ENCODE data around the gene ABHD12. TPM values are rescaled to one million over a fixed set of nuclear protein-coding genes. Genes with fewer than 3 reads are reported as not detected.
"Not testable (repeated sequence)": the region's sequence is repeated elsewhere in the genome, so short reads cannot be mapped to it uniquely, and the experiment has no call there.

ABHD12 gene
- total RNA-seq, 1 donor from 2014 or later: 27.7 TPM

DNA sequence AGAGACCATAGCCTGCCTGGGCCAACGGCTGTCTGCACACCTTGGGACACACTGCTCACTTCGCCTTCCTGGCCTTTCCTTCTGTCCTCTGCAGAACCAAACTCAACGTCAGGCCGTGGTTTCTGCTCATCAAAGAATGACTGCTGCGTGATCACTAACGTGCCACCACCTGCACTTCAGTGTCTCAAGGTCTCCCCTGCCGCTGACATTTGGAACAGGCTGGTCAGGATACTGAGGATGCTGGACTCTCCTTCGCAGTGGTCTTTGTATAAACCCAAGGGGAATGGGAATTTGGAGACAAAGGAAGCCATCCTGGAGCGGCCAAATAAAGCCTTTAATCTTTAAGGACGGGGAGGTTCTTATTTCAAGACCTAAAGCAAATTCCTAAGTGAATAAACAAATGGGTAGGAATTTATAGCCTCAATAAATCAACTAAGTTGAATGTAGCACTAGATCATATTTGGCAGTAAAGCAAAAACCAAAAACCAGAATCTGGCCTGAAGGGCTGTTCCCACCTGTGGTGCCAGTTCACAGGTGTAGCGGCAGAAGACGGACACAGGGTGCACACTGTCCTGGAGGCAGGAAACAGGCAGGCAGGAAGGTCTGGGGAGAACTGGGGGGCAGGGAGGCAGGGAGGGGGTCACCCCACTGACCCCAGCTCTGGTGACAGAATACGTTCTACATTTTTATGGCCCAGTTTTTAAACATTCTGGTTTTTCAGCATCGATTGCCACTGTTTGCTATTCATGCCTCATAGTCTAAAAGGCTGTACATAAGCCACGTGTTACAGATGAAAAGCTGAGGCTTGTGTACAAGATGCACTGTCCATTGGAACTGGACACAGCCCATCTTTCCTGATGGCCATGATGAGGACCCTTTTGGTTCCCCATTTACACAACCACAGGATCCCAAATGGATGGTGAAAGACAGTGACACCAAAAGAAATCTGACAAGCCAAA, 36.6 kb downstream of the ABHD12 start:
- DNase-seq: no peak

- DNase-seq: no peak
Measured at GRCh38 chr20:25353353-25353746, 37.3 kb downstream of the ABHD12 start.

GRCh38 chr20:25352746-25353145, 37.9 kb downstream of the ABHD12 start:
- no peak for DNase-seq

DNA sequence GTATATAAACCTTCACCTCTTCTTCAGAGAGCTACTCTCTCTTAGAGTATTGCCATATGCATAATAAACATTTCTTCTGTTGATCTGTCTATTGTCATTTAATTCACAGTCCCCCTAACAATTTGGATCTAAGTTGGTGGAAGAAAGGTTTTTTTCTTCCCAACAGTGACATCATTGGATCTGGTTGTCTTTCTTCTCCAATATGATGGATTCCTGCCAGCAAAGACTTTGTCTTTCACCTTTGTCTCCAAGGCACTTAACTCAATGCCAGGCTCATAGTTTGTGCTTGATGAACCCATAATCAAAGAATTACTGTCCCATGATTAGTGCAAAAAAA, 39.6 kb downstream of the ABHD12 start:
- DNase-seq: no peak

DNA sequence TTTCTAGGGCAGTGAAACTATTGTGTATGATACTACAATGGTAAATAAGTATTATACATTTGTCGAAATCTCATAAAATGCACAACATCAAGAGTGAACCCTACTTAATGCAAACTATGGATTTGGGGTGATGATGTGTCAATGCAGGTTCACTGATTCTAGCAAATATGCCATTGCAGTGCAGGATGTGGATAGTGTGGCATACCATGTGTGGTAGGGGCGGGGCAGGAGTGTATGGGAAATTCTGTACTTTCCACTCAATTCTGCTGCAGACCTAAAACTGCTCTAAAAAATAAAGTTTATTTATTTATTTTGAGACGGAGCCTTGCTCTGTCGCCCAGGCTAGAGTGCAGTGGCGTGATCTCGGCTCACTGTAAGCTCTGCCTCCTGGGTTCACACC, 44.3 kb downstream of the ABHD12 start:
- no peak for DNase-seq

GRCh38 chr20:25345721-25346120, 44.9 kb downstream of the ABHD12 start:
- no peak for DNase-seq

DNA sequence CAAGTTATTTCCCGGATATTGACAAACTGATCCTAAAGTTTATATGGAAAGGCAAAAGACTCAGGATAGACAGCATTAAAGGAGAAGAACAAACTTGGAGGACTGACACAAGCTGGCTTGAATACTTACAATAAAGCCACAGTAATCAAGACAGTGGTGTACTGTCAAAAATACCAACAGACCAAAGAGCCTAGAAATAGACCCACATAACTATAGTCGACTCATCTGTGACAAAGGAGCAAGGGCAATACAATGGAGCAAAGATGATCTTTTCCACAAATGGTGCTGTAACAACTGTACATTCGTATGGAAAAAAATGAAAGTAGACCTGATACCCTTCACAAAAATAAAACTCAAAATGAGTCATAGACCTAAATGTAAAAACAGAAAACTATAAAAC, 46.0 kb downstream of the ABHD12 start:
- no peak for DNase-seq

DNA sequence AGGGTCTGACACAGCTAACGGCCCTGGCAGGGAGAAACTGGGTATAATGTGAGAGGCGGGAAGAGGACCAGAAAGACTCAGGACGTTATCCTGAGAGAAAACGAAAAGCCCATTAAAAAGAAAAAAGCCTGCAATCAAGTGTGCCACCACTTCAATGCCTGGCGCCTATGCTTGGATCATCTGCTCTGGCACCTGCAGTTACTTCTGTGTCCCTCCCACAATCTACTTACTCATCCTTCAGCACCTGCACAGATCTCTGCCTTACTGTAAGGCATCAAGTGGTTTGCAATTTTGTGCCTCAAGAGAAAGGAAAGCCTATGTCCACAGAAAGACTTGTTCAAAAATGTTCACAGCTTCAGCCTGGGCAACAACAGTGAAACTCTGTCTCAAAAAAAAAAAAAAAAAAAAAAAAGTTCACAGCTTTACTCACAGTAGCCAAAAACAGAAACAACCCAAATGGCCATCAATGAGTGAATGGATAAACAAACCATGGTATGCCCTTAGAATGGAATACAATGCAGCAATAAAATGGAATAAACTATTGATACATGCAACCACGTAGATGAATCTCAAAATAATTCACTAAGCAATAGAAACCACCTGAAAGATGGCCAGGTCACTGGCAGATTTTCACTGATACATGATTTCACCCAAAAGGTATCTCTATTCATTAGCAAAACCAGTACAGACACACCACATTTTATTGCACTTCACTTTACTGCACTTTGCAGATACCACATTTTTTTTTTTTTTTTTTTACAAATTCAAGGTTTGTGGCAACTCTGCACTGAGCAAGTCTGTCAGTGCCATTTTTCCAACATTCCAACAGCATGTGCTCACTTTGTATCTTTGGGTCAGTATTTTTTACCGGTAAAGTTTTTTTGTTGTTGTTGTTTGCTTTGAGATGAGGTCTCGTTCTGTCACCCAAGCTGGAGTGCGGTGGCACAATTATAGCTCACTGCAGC, 48.6 kb downstream of the ABHD12 start:
- no peak for DNase-seq

- no peak for DNase-seq
Measured at GRCh38 chr20:25340380-25340779, 50.3 kb downstream of the ABHD12 start.

DNA sequence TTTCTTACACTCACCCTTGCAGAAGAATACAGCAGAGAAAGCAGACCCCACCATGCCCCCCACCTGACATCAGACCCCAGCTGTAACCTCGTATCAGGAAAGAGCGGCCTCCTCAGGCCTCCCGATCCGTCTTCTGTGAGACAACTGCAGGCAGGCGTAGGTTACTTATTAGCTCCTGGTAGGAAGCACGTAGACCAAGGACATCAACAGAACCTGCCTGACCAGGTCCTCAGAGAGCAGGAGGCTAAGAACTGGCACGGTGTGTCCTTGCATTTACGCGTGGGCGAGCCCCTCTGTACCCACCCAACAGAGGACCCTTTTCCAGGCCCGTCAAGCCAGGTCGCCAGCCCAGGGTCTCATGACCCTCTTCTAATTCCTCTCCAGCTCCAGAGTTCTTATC, 51.0 kb downstream of the ABHD12 start:
- DNase-seq: no peak

DNA sequence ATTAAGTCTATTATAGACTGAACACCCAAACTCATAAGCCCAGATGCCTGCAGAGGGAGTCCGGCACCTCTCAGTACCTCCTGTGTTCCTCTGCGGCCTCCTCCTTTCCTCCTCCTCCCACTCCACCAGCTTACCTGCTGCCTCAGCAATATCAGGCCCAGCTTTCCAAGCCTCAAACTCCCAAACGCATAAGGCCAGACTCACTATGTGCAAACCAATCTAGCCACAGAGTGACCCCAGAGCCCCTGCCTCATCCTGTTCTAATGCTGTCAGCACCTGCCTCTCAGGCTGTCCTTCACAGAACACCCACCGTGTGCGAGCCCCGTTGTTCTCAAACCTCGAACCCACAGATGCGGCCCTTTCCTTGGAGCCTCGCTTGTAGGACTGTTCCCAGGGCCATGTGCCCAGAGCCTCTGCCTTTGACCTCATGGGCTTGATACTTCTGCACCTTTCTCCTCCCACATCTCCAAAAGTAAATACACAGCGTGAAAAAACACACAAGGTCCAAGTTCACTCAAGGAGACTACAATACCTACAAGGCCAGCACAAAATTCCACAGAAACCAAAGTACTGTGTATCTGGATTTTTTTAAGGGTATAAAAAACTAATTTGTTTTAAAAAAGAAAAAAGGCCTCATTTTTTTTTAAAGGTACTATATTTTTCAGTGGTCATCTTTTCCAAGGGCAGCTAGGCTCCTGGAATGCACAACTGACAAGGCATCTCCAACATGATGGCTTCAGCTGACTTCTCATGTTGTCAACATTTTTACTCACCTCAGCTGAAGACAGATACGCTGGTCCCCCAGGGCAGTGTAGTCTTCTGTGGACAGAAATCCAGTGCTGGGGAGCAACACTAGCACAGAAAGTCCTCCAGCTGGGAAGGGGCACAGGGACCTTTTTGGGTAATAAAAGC, 52.3 kb downstream of the ABHD12 start:
- DNase-seq: no peak

DNA sequence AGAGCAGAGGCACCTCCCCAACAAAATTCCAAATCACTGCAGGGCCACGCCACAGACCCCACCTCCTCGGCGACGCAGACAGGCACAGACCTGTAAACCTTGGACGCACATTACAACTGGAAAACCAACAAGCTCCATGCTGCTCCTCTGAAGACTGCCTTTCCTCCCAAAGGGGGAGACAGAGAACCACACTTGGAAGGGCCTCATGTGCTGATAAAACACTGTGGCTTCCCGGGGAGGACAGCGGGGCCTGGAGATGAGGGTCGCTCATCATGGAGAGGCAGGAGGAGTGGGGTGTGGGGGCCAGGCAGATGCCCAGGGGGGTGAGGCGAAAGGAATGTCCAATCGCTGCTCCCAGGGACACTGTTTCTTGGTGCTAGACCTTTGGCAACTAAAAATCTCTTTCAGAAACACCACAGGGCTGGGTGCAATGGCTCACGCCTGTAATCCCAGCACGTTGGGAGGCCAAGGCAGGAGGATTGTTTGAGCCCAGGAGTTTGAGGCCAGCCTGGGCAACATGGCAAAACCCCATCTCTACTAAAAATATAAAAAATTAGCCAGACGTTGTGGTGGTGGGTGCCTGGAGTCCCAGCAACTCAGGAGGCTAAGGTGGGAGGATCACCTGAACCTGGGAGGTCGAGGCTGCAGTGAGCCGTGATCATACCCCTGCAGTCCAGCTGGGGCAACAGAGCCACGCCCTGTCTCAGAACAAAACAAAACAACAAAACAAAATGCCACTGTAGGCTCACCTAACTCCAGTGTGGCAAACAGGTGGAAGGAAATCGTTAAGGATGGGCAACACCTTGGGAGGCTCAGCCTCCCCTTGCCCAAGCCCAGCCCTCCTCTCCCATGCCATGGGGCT, 53.8 kb downstream of the ABHD12 start:
- DNase-seq: peak; percentile 22

DNA sequence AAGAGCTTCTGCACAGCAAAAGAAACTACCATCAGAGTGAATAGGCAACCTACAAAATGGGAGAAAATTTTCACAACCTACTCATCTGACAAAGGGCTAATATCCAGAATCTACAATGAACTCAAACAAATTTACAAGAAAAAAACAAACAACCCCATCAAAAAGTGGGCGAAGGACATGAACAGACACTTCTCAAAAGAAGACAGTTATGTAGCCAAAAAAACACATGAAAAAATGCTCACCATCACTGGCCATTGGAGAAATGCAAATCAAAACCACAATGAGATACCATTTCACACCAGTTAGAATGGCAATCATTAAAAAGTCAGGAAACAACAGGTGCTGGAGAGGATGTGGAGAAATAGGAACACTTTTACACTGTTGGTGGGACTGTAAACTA, 55.7 kb downstream of the ABHD12 start:
- not testable (repeated sequence) for DNase-seq

DNA sequence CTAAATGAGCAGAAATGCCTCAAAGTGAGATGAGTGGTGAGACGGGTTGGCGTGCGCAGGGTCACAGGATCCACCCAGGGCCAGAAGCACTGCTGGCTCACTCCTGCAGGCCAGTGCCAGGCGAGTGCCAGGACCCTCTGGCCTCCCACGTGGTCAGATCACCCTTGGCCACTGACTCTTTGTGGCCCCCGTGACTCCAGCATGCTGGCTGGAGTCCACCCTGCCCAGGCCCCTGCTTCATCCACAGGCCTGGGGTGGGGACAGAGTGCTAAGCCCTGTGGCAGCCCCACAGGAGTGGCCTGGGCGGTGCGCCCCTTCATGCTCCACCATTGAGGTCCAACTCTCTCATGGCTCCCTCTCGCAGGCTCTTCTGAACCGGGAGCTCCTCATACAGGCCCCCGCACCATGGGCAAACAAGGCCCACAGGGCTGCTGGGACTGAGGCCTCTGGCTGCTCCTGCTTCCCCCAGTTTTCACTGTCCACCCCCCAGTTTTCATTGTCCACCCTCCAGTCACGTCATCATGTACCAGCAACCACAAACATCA, 61.6 kb downstream of the ABHD12 start:
- DNase-seq: no peak

- DNase-seq: no peak
Measured at GRCh38 chr20:25327521-25328235, 63.0 kb downstream of the ABHD12 start.

- no peak for DNase-seq
Measured at GRCh38 chr20:25325997-25326396, 64.6 kb downstream of the ABHD12 start.

DNA sequence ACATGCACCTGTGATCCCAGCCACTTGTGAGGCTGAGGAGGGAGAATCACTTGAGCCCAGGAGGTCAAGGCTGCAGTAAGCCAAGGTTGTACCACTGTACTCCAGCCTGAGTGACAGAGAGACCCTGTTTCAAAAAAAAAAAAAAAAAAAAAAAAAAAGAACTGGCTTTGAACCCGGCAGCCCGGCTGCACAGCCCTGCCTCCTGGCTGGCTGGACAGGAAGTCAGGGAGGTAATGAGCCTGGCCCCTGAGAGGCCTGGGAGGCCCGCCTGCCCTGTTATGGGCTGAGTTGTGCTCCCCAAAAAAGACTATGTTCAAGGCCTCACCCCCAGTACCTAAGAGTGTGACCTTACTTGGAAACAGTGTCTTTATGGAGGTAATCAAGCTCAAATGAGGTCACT, 65.6 kb downstream of the ABHD12 start:
- DNase-seq: no peak

DNA sequence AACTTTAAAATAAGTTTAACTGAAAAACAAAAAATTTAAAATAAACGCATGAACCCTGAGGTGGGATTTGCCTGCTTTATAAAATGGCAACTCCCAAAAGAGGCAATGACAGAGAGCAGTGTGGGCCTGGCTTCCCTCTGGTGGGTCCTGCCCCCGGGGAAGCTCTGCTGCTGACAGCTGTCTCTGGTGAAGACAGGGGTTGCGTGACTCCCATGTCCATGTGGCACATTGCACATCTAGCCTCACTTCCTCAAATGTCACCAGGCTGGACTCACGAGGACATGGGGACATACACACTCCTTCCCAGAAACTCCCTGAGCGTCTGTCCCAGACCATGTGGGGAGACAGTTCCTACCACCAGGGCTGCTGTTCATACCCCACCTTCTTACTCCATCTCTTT, 66.2 kb downstream of the ABHD12 start:
- DNase-seq: no peak

GRCh38 chr20:25323496-25324246, 67.0 kb downstream of the ABHD12 start:
- DNase-seq: no peak

DNA sequence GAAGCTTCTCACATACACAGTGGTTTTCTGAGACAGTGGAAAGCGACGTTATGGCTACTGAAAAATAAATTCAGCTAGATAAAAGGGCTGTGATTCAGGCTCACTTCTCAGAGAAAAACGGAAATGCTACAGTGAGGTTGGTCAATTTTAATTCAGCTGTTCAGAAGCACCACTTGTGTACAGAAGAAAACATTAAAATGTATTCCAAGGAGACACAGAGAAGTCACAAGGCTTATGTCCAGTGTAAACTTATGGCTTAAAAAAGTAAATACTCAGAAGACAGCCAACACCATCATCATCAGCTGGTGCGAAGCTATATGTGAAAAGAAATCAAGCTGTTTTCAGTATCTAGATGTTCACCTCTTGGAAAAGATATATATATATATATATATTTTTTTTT, 68.6 kb downstream of the ABHD12 start:
- no peak for DNase-seq

All from dermis blood vessel endothelial cell (primary cell).